Measurements from ENCODE around the gene NFKBIL1. TPM values are rescaled to one million over a fixed set of nuclear protein-coding genes. Genes with fewer than 3 reads are reported as not detected.
A peak's percentile ranks its signal among the peaks of the same experiment; 100 is the strongest.
"Not testable (repeated sequence)": the region's sequence is repeated elsewhere in the genome, so short reads cannot be mapped to it uniquely, and the experiment has no call there.

The NFKBIL1 gene
- 12.5 and 20.3 TPM in 2 replicates for total RNA-seq

GRCh38 chr6:31546958-31547726, at the start of gene NFKBIL1:
NFKBIL1 (plus strand) TSS chr6:31547608; CDS start chr6:31547695, 87 bp downstream.
- peak within 1 kb of the TSS; percentile 64 for H3K4me3 ChIP-seq (ENCODE audit: low read depth, low read length)
- no peak for TF ChIP-seq CTCF (IDR thresholded peaks at IDR 0.05; ENCODE audit: insufficient read depth, low read depth, low read length)
- DNase-seq (ENCODE audit: low read depth): peak; percentile 98

GRCh38 chr6:31498748-31499147, 48.7 kb upstream of the NFKBIL1 start:
- no peak for TF ChIP-seq CTCF (IDR thresholded peaks at IDR 0.05; ENCODE audit: insufficient read depth, low read depth, low read length)
- peak overlapping the region; percentile 45 for H3K4me3 ChIP-seq (ENCODE audit: low read depth, low read length)
- no peak for DNase-seq (ENCODE audit: low read depth)

- H3K4me3 ChIP-seq (ENCODE audit: low read depth, low read length): not testable (repeated sequence)
- peak; percentile 38 for DNase-seq (ENCODE audit: low read depth)
These were observed 47.8 kb upstream of the NFKBIL1 start for GRCh38 chr6:31499648-31500047.

GRCh38 chr6:31502586-31502985, 44.8 kb upstream of the NFKBIL1 start:
- H3K4me3 ChIP-seq (ENCODE audit: low read depth, low read length): no peak overlapping the region
- DNase-seq (ENCODE audit: low read depth): peak; percentile 17
- TF ChIP-seq CTCF (IDR thresholded peaks at IDR 0.05; ENCODE audit: insufficient read depth, low read depth, low read length): no peak

- H3K4me3 ChIP-seq (ENCODE audit: low read depth, low read length); DNase-seq (ENCODE audit: low read depth): not testable (repeated sequence)
These were observed 38.4 kb upstream of the NFKBIL1 start for GRCh38 chr6:31509036-31509435.

GRCh38 chr6:31510007-31510406, 37.4 kb upstream of the NFKBIL1 start:
- no peak for DNase-seq (ENCODE audit: low read depth)
- TF ChIP-seq CTCF (IDR thresholded peaks at IDR 0.05; ENCODE audit: insufficient read depth, low read depth, low read length): no peak
- H3K4me3 ChIP-seq (ENCODE audit: low read depth, low read length): no peak overlapping the region

- TF ChIP-seq CTCF (IDR thresholded peaks at IDR 0.05; ENCODE audit: insufficient read depth, low read depth, low read length): no peak
- no peak overlapping the region for H3K4me3 ChIP-seq (ENCODE audit: low read depth, low read length)
- DNase-seq (ENCODE audit: low read depth): no peak
These were observed 33.8 kb upstream of the NFKBIL1 start for GRCh38 chr6:31513456-31514165.
